Glomerular visceral epithelial cell (primary cell): ENCODE measurements around the gene UBAC2.
"Not testable (repeated sequence)": the region's sequence is repeated elsewhere in the genome, so short reads cannot be mapped to it uniquely, and the experiment has no call there.

Experiments
- DNase-seq: peaks from one replicate; pipeline ENCODE4 v3.0.0-alpha.2; 2016; ENCODE audit errors: extremely low spot score

UBAC2 gene

DNA sequence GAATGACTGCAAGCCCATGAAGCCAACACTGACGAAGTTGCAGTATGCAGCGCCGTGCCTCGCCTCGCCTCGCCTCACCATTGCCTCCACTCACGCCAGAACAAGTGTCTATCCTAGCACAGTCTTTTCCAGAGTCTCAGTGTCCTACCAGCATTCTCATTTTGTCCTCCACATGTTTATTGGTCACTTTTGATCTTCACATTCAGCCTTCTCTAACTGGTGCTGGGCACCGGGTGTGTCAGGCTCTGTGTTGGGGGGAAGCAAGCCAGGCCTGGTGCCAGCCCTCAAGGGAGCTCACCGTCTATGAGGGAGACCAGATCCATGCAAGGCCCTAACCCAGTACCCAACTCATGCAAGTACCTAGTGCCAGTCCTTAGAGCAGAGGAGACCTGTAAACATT lies 176.3 kb downstream of the UBAC2 start:
- no peak for DNase-seq

DNA sequence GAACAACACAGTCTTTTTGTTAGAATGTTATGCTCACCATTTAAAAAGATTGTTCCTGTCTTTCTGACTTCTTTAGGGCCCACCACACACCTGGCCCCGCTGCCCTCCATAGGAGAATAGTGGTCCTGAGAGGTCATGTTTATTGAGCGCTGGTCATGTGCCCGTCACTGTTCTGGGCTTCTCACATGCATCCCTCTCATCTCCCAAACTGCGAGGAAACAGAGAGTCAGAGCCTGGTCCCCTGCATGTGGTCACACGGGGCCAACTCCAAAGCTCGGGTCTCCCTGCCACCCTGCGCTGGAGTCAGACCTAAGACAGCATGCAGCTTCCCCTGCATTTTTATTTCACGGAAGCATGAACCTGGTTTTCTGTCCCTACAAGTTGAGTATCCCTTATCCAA lies 177.0 kb downstream of the UBAC2 start:
- DNase-seq = no peak

DNA sequence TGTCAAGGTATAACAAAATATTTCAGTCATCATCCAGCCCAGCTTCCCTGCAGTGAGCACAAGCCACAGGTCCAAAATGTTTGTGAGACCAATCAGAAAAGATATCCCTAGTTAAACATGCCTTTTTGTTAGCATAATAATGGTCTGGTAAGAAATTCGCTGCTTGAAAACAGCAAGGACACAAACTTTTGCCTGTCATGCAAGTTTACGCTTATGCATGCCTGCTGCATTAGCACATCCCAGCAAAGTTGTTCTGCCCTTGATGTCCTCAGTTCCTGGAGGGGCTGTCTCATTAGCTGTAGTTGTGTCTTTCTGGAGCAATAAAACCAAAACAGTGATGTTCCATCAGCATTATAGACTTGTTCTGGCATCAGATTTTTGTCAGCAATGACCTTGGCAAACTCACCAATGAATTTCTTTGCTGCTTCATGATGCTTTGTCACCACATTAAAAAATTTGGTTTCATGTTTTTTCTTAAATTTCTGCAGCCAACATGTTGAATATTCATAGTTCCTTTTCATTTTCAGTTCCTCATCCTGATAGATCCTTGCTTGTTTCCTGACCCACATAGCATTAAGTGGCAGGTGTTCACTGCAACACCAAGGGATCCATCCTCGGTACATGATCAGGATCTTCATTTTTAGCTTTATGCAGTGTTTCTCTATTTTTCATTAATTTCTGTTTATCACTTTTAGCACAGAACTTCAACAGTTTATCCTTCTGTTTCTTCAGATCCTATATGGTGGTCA lies 178.5 kb downstream of the UBAC2 start:
- DNase-seq = no peak

DNA sequence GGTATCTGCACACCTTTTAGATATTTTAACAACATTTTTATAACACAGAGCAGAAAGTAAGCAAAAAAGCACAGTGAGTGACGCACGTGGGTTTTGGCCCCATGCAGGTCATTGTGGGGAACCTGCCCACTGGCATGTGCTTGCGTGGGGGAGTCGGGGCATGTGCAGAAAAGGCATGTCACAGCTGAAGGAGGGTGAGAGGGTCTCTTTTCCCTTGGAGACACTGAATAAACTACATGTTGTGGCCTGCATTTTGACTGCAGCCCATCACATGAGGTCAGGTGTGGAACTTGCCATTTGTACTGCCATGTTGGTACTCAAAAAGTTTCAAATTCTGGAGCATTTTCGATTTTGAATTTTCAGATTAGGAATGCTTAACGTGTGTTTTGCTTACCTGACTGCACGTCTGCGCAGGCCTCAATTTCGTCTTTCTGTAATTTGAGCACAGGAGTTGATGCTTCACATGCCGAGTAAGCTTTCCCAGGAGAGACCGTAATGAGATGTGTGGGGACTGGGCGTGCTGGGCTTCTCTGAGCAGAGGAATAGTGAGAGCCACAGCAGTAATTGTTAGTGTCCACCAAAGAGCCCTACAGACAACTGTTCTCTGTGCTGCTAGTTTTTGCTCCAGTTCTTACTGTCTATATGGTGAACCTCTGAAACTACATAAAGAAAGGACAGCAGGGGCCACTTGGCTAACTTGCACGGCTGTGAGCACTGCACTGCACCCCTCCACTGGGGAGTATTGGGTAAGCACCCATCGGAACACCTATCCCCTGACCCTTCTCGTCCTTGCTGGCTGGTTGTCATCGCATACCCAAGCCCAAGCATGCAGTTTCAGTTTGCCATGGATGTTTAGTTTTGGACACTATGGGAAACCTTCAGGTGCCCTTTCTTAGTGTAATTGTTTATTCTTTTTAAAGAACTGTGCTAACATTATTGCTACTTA lies 179.5 kb downstream of the UBAC2 start:
- no peak for DNase-seq

DNA sequence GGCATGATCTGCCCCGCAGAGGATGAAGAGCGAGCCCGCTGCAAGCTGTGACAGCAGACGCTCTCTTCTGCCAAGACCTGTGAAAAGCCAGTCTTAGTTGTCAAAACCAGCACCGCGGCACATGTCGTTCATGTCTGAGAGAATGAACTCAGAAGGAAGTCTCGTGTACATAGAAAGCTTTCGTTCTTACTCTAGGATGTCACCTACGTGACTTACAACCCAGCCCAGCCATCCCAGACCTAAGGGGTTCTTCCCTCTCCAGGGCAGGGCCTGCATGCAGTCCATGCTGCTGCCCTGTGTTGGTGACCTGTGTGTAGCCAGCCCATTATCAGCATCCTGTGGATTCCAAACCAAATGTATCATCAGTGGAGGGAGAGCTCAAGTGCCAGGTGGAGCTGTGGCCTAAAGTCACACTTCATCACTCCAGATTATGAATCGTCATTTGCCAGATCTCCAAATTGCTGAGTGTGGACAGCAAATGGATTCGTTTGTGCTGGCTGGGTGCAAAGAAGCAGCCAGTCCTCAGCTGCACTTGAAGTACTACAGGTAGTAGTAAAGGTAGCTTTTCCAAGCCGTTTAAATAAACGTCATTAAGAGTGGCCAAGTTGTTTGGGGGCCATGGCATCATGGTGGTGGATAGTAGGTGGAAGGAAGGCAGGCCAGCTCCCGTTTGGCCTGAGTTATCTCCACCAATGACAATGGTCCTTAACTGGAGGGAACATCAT lies 180.4 kb downstream of the UBAC2 start:
- no peak for DNase-seq

DNA sequence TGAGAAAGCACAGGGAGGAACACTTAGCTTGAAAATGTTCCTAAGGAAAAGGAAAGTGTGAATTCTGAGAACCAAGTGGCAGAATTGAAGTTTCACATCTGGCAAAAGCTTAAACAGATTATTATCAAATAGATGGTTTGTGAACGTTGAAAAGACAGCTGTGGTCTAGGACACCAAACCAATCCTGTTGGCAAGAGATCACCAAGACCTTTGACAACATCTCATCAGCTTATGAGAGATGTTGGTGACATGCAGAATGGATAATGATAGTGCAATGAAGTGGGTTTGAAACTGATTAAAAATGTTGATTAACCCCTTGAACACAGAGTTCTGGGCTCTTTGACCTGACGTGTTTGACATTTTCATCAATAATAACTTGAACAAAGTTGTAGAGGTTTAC lies 181.1 kb downstream of the UBAC2 start:
- no peak for DNase-seq

DNA sequence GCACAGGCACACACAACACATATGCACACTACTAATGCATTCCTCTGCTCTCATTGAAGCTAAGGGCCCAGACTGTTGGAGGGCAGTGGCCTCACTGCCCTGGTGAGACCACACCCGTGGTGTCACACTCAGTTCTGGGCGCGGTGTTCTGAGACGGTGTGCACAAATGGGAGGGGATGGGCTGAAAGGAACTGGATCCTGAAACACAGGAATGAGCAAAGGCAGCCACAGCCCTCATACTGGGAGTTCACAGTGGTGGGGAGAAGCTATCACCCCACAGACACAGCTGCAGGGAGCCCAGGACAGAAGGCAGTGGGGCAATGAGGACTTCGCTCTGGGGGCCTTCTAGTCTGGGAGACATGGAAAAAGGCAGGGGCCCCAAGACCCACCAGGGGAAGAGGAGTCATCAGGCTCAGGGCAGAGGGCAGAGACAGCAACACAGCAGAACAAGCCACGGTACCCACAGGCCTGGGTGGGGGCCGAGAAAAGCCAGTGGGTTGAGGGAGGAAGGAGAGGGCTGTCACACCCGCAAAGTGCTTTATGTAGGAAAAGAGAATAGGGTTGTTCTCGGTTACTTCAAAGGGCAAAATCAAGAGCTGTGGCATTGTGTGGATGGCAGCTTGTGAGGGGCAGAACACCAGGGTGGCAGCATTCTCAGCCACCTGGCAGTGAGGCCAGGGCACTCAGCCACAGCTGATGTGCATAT lies 181.9 kb downstream of the UBAC2 start:
- no peak for DNase-seq

DNA sequence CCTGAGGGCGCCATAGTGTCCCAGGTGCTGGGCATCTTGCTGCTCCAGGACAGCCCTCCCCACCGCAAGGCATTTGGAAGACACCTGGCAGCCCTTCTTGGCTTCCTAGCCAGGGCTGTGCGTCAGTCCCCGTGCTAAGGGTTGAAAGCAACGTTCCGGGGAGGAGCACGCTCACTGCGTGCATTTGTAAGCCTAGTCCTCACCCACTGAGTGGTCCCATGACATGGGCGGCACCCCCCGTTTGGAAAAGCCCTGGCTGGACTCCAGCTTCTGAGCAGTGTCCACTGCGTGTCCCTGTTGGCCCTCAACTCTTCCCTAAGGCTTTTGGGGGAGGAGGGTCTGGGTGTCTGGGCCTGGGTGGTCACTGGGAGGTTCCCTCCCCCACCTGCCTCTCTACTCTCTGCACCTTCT lies 182.9 kb downstream of the UBAC2 start:
- no peak for DNase-seq

DNA sequence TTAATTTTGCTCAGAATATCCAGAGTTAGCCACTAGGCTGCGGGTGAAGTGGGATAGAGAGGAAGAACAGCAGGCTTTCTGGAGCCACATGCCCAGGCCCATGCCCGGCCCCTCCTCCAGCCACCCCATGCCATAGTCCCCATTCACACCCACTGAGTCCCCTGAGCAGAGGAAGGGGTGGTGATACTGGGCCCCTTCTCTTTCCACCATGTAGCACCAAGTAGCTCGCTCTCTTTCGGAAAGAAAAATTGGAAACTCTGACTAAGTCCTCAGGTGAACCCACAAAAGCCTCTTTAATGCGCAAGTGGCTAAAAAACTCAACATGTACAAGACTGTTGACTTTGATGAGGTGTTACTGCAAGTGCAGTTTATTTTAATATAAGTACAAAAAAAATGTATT lies 183.3 kb downstream of the UBAC2 start:
- DNase-seq = no peak

DNA sequence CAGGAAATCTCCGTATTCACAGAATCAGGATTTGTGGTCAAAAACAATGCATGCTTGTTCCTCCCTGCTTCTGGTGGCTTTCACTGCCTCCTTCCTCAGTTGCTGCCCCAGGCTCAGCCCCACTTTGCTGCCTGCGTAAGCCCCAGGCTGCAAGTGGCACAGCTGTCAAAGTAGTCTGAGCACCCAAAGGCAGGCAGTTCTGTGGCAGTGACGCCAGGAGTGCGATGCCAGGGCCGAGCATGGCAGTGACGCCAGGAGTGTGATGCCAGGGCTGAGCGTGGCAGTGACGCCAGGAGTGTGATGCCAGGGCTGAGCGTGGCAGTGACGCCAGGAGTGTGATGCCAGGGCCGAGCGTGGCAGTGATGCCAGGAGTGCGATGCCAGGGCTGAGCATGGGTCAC lies 183.8 kb downstream of the UBAC2 start:
- DNase-seq = no peak

DNA sequence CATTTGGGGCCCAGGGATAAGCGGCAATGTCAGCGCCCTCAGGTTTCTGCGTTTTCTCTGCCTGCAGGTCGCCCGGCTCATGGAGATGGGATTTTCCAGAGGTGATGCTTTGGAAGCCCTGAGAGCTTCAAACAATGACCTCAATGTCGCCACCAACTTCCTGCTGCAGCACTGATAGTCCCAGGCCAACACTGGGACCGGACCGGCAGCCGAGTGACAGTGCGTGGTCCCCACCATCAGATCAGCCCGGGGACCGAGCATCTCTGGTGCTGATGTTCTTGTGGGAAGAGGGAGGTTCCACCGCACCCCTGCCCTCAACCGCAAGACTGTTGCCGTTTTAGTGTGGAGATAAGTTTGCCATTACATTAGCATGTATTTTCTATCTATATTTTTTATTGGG lies 184.5 kb downstream of the UBAC2 start:
- DNase-seq = no peak

DNA sequence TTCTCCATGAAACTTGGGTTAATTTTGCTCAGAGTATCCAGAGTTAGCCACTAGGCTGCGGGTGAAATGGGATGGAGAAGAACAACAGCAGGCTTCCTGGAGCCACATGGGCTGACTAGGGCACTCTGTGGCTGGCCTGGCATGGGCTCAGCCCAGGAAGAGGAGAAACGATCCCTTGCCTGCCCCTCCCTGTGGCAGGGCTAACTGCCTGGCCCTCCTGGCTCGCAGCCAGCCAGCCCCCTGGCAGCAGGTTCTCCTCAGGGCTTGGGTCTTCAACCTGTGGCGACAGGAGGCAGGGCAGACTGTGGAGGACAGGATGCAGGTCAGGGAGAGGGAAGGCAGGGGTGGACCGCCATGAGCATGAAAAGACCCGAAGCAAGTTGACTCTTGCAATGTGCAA lies 185.3 kb downstream of the UBAC2 start:
- DNase-seq = no peak

DNA sequence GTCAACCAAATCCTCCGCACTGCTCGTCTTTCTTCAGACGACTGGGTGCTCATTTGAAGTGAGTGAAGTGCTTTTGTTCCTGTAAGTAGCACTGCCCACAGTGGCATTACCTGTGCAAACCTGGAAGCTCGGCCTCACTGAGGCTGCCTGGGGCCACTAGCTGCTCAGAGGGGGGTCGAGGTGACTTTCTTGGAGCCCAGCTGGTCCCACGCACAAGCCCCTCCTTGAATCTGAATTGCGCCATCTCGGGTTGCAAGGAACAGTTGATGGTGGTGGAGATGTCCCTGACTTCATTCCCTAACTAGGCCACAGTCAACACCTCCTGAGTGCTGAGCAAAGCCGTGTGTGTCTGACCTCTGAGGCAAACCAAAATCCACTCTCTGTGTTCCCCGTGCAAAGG lies 185.8 kb downstream of the UBAC2 start:
- DNase-seq = no peak

DNA sequence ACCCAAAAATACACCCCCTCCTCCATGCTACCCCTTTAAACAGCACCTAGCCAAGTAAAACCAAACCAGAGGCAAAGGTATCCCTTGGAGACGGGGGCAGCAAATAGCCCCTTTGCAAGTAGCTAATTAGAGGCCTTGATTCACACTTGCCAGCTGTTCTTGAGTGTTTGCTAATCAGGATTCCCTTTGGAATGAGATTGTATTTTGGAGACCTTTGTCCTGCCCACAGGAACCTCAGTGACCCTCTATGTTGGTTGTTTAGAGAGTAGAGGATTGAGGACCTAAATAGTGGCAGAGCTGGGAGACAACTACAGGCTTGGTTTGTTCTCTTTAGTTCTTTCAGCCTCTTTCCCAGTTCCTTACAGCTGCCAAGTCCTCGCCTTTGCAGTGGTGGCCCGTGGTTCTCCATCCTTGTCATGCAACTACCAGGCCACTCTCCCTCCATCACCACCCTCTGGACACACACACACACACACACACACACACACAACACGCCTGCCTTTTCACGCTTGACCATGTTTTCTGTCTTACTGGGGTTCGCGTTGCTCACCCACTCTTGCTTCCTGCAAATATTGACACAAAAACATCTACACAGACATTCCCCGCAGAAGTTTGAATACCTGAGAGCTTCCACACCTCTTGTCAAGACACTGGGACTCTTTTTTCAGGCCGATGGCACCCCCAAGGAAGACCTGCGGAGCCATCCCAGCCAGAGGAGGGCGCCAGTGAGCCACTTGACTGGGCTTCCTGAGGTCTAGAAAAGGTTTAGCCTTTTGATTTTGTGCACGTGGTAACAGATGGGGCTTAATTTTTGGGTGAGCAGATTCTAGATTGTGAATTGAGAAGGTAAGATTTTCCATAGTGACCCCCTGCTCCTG lies 186.5 kb downstream of the UBAC2 start:
- DNase-seq = peak; percentile 23

DNA sequence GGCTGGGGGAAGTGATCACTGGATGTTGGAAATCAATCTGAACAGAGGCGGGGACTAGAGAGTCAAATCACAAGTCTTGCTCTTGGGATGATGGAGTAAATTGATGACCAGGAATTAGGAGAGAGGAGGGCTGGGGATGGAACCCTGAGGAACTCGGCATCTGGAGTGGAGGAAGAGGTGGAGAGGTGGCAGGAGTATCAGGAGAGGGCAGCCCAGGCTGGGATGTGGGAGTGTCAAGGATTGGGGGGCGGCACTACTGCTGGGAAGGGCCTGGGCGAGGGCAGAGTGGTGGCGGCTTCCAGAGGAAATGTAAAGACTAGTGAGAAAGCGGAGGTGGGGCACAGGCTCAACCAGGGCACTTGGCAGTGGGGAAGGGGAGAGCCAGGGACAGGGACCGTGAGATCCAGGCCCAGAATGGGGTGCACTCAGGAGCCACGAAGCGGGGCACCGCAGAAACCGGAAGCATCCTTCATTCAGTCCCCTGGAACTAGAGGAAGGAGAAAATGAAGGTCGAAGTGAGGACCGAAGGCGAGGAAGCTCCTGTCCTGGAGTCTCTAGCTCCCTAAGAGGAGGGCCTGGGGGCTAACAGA lies 187.8 kb downstream of the UBAC2 start:
- DNase-seq = no peak

DNA sequence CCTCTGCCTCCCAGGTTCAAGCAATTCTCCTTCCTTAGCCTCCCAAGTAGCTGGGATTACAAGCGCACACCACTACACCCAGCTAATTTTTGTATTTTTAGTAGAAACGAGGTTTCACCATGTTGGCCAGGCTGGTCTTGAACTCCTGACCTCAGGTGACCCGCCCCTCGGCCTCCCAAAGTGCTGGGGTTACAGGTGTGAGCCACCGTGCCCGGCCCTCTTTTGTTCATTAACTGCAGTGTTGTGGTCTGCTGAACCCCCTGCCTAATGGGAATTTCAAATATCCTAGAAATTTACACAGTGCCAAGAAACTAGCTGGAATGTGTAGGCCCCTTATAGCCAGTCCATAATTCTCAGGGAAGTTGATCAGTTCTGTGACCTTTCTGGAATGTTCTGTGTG lies 188.4 kb downstream of the UBAC2 start:
- not testable (repeated sequence) for DNase-seq

DNA sequence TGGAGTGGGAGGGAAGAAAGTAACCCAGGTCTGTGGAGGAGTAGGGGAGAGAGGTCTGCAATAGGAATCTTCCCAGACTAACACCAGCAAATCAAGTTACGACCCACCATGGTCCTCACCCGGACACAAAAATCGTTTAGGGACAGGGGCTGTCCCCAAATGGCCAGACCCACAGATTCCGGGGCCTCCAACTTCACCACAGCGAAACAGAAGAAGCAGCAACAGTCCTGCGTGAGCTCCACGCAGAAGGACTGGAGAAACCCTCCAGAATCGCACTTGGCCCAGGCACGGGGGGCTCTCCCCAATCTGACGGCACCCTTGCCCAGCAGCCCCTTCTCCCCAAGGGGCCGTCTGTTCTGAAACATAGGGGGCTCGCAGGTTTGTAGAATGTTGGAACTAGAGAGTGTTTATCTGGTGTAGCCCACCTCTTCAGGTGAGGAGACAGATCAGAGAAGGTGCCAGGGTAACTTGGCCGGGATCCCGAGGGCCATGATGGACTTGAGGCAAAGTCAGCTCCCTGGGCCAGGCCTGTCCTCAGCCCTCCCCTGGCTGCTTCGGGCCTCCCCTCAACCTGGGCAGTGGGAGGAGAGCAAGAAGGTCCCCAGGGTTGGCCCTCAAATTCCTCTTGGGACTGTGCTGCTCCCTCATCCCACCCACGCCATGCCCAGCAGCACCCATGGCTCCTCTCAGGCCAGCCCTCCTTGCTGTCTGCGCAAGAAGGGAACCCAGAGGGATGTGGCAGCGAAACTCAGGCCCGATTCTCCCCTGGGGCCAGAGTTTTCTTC lies 189.1 kb downstream of the UBAC2 start:
- DNase-seq = no peak

DNA sequence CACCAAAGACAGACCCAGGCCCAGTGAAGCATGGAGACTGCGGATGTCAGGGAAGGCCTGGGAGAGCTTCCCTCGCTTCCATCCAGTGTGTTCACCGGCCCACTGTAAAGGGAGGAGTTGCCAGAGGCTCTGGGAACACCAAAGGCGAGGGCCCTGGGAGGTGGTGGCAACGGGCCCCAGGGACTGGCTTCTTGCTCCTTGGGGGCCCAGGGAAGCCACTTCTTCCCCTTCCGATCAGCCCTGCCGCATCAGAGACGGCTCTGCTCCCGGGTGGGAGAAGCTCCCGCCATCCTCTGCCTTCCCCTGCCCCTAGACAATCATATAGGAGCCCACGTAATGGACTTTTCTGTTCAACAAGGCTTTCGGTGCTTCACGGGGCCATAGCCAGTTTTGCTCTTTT lies 189.9 kb downstream of the UBAC2 start:
- DNase-seq = no peak

DNA sequence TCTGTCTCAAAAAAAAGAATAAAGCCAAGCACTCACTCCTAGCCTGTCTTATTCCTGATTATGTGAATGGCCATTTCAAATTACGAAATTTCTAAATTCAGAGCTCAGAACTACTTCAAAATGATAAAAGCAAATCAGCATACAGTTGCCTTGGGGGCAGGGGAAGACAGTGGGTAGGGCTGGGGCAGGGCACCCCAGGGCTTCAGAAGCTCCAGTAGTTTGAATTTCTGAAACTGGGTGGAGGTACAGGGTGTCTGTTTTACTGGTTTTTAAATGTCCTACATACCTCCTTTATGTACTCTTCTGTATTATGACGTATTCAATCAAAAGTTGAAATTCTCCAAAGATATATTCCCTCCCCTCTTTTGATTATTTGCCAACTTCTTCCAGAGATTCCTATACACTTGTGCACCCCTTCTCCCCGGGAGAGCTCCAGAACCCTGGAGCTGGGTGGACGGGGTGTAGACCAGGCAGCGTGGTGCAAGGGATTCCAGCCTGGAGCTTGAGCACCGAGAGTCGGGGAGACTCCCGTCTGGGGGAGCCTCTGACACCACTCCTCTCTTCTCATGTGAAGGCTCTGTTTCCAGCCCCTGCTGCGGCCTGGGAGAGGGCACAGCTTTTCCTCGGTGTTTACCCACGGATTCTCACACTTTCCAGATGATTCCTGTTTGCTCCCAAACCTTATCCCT lies 191.3 kb downstream of the UBAC2 start:
- no peak for DNase-seq
